ENCODE measurements around the gene VWA8.
A peak's percentile ranks its signal among the peaks of the same experiment; 100 is the strongest.
"Not testable (repeated sequence)": the region's sequence is repeated elsewhere in the genome, so short reads cannot be mapped to it uniquely, and the experiment has no call there.

VWA8 gene

GRCh38 chr13:41961466-41961760 lies 504 bp upstream of the VWA8 start:
- H3K36me3 ChIP-seq (ENCODE audit: control insufficient read depth, insufficient read depth, low read length), result no peaks in the 10 kb centered on the region
- H3K4me1 ChIP-seq (ENCODE audit: control insufficient read depth, insufficient read depth, low read length), result peaks cover 9% of the 10 kb centered on the region
- peak overlapping the region; percentile 78 for H3K4me3 ChIP-seq (ENCODE audit: low read length)
- H3K27me3 ChIP-seq (ENCODE audit: control insufficient read depth, insufficient read depth, low read length), result no peaks in the 10 kb centered on the region
- peak overlapping the region; percentile 87 for H3K27ac ChIP-seq (ENCODE audit: low read depth, low read length)
- peak overlapping the region; percentile 51 for H3K9ac ChIP-seq (ENCODE audit: low read length)

- H3K4me1 ChIP-seq (ENCODE audit: control insufficient read depth, insufficient read depth, low read length), result peaks cover 9% of the 10 kb centered on the region
- H3K27ac ChIP-seq (ENCODE audit: low read depth, low read length), result peak overlapping the region; percentile 87
- H3K36me3 ChIP-seq (ENCODE audit: control insufficient read depth, insufficient read depth, low read length), result no peaks in the 10 kb centered on the region
- H3K27me3 ChIP-seq (ENCODE audit: control insufficient read depth, insufficient read depth, low read length), result no peaks in the 10 kb centered on the region
- H3K4me3 ChIP-seq (ENCODE audit: low read length), result peak overlapping the region; percentile 78
- peak overlapping the region; percentile 64 for H3K9ac ChIP-seq (ENCODE audit: low read length)
These were observed 685 bp downstream of the VWA8 start for GRCh38 chr13:41960211-41960636.

GRCh38 chr13:41956272-41956671 lies 4.6 kb downstream of the VWA8 start:
- H3K4me1 ChIP-seq (ENCODE audit: control insufficient read depth, insufficient read depth, low read length), result peaks cover 4% of the 10 kb centered on the region
- H3K36me3 ChIP-seq (ENCODE audit: control insufficient read depth, insufficient read depth, low read length), result no peaks in the 10 kb centered on the region
- no peak overlapping the region for H3K4me3 ChIP-seq (ENCODE audit: low read length)
- no peak overlapping the region for H3K27ac ChIP-seq (ENCODE audit: low read depth, low read length)
- no peaks in the 10 kb centered on the region for H3K27me3 ChIP-seq (ENCODE audit: control insufficient read depth, insufficient read depth, low read length)
- no peak overlapping the region for H3K9ac ChIP-seq (ENCODE audit: low read length)

GRCh38 chr13:41955605-41956004 lies 5.3 kb downstream of the VWA8 start:
- Histone ChIP-seq H3K27me3 (ENCODE audit: control insufficient read depth, insufficient read depth, low read length) (no peaks in the 10 kb centered on the region), H3K9ac (ENCODE audit: low read length) (no peak overlapping the region), H3K4me1 (ENCODE audit: control insufficient read depth, insufficient read depth, low read length) (peaks cover 4% of the 10 kb centered on the region), H3K27ac (ENCODE audit: low read depth, low read length) (no peak overlapping the region), H3K4me3 (ENCODE audit: low read length) (no peak overlapping the region), H3K36me3 (ENCODE audit: control insufficient read depth, insufficient read depth, low read length) (no peaks in the 10 kb centered on the region)

- Histone ChIP-seq H3K4me3 (ENCODE audit: low read length) (no peak overlapping the region), H3K27me3 (ENCODE audit: control insufficient read depth, insufficient read depth, low read length) (no peaks in the 10 kb centered on the region), H3K27ac (ENCODE audit: low read depth, low read length) (no peak overlapping the region), H3K4me1 (ENCODE audit: control insufficient read depth, insufficient read depth, low read length) (no peaks in the 10 kb centered on the region), H3K36me3 (ENCODE audit: control insufficient read depth, insufficient read depth, low read length) (no peaks in the 10 kb centered on the region), H3K9ac (ENCODE audit: low read length) (no peak overlapping the region)
These were observed 6.7 kb downstream of the VWA8 start for GRCh38 chr13:41954226-41954625.

- H3K9ac ChIP-seq (ENCODE audit: low read length), result no peak overlapping the region
These were observed 8.2 kb downstream of the VWA8 start for GRCh38 chr13:41952749-41953148.

GRCh38 chr13:41949104-41949503 lies 11.8 kb downstream of the VWA8 start:
- H3K27me3 ChIP-seq (ENCODE audit: control insufficient read depth, insufficient read depth, low read length); H3K4me3 ChIP-seq (ENCODE audit: low read length); H3K36me3 ChIP-seq (ENCODE audit: control insufficient read depth, insufficient read depth, low read length); H3K27ac ChIP-seq (ENCODE audit: low read depth, low read length); H3K4me1 ChIP-seq (ENCODE audit: control insufficient read depth, insufficient read depth, low read length); H3K9ac ChIP-seq (ENCODE audit: low read length): not testable (repeated sequence)

More at GRCh38 chr13:41952749-41953148, 8.2 kb downstream of the VWA8 start:
- no peaks in the 10 kb centered on the region for H3K27me3 ChIP-seq (ENCODE audit: control insufficient read depth, insufficient read depth, low read length)
- no peaks in the 10 kb centered on the region for H3K4me1 ChIP-seq (ENCODE audit: control insufficient read depth, insufficient read depth, low read length)
- H3K36me3 ChIP-seq (ENCODE audit: control insufficient read depth, insufficient read depth, low read length), result no peaks in the 10 kb centered on the region
- H3K4me3 ChIP-seq (ENCODE audit: low read length), result no peak overlapping the region
- no peak overlapping the region for H3K27ac ChIP-seq (ENCODE audit: low read depth, low read length)

GRCh38 chr13:41945926-41946325 lies 15.0 kb downstream of the VWA8 start:
- no peaks in the 10 kb centered on the region for H3K27me3 ChIP-seq (ENCODE audit: control insufficient read depth, insufficient read depth, low read length)
- H3K4me3 ChIP-seq (ENCODE audit: low read length), result no peak overlapping the region
- no peak overlapping the region for H3K9ac ChIP-seq (ENCODE audit: low read length)
- H3K27ac ChIP-seq (ENCODE audit: low read depth, low read length), result no peak overlapping the region
- no peaks in the 10 kb centered on the region for H3K36me3 ChIP-seq (ENCODE audit: control insufficient read depth, insufficient read depth, low read length)
- no peaks in the 10 kb centered on the region for H3K4me1 ChIP-seq (ENCODE audit: control insufficient read depth, insufficient read depth, low read length)

- Histone ChIP-seq H3K27ac (ENCODE audit: low read depth, low read length) (no peak overlapping the region), H3K27me3 (ENCODE audit: control insufficient read depth, insufficient read depth, low read length) (no peaks in the 10 kb centered on the region), H3K4me1 (ENCODE audit: control insufficient read depth, insufficient read depth, low read length) (no peaks in the 10 kb centered on the region), H3K36me3 (ENCODE audit: control insufficient read depth, insufficient read depth, low read length) (no peaks in the 10 kb centered on the region), H3K9ac (ENCODE audit: low read length) (no peak overlapping the region), H3K4me3 (ENCODE audit: low read length) (no peak overlapping the region)
These were observed 16.1 kb downstream of the VWA8 start for GRCh38 chr13:41944635-41945397.

- no peaks in the 10 kb centered on the region for H3K4me1 ChIP-seq (ENCODE audit: control insufficient read depth, insufficient read depth, low read length)
- no peak overlapping the region for H3K27ac ChIP-seq (ENCODE audit: low read depth, low read length)
- H3K9ac ChIP-seq (ENCODE audit: low read length), result no peak overlapping the region
These were observed 16.7 kb downstream of the VWA8 start for GRCh38 chr13:41944229-41944628.

GRCh38 chr13:41942462-41943094 lies 18.3 kb downstream of the VWA8 start:
- no peak overlapping the region for H3K4me3 ChIP-seq (ENCODE audit: low read length)
- no peak overlapping the region for H3K27ac ChIP-seq (ENCODE audit: low read depth, low read length)
- H3K36me3 ChIP-seq (ENCODE audit: control insufficient read depth, insufficient read depth, low read length), result no peaks in the 10 kb centered on the region
- H3K27me3 ChIP-seq (ENCODE audit: control insufficient read depth, insufficient read depth, low read length), result no peaks in the 10 kb centered on the region
- no peaks in the 10 kb centered on the region for H3K4me1 ChIP-seq (ENCODE audit: control insufficient read depth, insufficient read depth, low read length)
- no peak overlapping the region for H3K9ac ChIP-seq (ENCODE audit: low read length)

More at GRCh38 chr13:41944229-41944628, 16.7 kb downstream of the VWA8 start:
- Histone ChIP-seq H3K27me3 (ENCODE audit: control insufficient read depth, insufficient read depth, low read length) (no peaks in the 10 kb centered on the region), H3K36me3 (ENCODE audit: control insufficient read depth, insufficient read depth, low read length) (no peaks in the 10 kb centered on the region), H3K4me3 (ENCODE audit: low read length) (no peak overlapping the region)

- H3K27ac ChIP-seq (ENCODE audit: low read depth, low read length), result no peak overlapping the region
These were observed 19.7 kb downstream of the VWA8 start for GRCh38 chr13:41941174-41941573.

GRCh38 chr13:41939398-41939797 lies 21.5 kb downstream of the VWA8 start:
- no peak overlapping the region for H3K27ac ChIP-seq (ENCODE audit: low read depth, low read length)

More at GRCh38 chr13:41941174-41941573, 19.7 kb downstream of the VWA8 start:
- H3K4me3 ChIP-seq (ENCODE audit: low read length), result no peak overlapping the region
- H3K36me3 ChIP-seq (ENCODE audit: control insufficient read depth, insufficient read depth, low read length), result no peaks in the 10 kb centered on the region
- H3K9ac ChIP-seq (ENCODE audit: low read length), result no peak overlapping the region
- H3K27me3 ChIP-seq (ENCODE audit: control insufficient read depth, insufficient read depth, low read length), result no peaks in the 10 kb centered on the region
- H3K4me1 ChIP-seq (ENCODE audit: control insufficient read depth, insufficient read depth, low read length), result no peaks in the 10 kb centered on the region

More at GRCh38 chr13:41939398-41939797, 21.5 kb downstream of the VWA8 start:
- Histone ChIP-seq H3K4me3 (ENCODE audit: low read length) (no peak overlapping the region), H3K9ac (ENCODE audit: low read length) (no peak overlapping the region), H3K27me3 (ENCODE audit: control insufficient read depth, insufficient read depth, low read length) (no peaks in the 10 kb centered on the region), H3K4me1 (ENCODE audit: control insufficient read depth, insufficient read depth, low read length) (no peaks in the 10 kb centered on the region), H3K36me3 (ENCODE audit: control insufficient read depth, insufficient read depth, low read length) (no peaks in the 10 kb centered on the region)
